D721Med (cell line): Measurements from ENCODE around the gene TKFC.
"Not testable (repeated sequence)": the region's sequence is repeated elsewhere in the genome, so short reads cannot be mapped to it uniquely, and the experiment has no call there.

Experiments
- DNase-seq: peaks from one replicate; pipeline ENCODE4 v3.0.0; 2011; ENCODE audit warnings: low spot score; ENCODE audit not compliant: insufficient read length
- FAIRE-seq: peaks from 2 replicates; lab custom pipeline; 2011; peaks lifted over from hg19 to GRCh38; lab: Jason Lieb, UNC
- TF ChIP-seq, protein P1 (sequence below): IDR thresholded peaks from 2 replicates; pipeline ENCODE4 v1.5.1; 2012; ENCODE audit warnings: mild to moderate bottlenecking, control low read depth; ENCODE audit not compliant: insufficient read depth; ENCODE audit errors: missing control alignments

TKFC gene

DNA sequence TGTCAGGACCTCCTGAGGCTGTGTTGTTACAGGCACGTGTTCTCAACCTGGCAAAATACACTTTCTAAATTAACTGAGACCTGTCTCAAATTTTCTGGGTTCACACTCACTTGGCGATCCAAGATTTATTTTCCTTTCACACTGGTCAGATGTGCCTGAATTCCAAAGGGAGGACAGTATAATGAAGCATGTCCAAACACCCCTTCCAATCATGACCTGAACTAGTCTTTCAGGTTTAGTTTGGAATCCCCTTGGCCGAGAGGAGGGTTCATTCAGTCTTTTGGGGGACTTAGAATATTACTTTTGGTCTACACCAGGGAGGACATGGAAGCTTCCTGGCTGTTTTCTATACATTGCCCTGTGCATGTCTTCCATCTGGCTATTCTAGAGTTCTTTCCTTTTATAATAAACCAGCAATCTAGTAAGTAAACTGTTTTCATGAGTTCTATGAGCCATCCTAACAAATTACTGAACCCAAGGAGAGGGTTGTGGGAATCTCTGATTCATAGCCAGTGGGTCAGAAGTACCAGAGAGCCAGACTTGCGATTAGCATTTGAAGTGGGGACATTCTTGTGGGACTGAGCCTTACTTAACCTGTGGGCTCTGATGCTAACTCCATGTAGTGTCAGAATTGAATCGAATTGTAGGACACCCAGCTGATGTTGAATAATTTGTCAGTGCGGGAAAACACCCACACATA is 44.6 kb downstream of the TKFC start:
- no peak for DNase-seq
- no peak for FAIRE-seq
- TF ChIP-seq, protein P1, sequence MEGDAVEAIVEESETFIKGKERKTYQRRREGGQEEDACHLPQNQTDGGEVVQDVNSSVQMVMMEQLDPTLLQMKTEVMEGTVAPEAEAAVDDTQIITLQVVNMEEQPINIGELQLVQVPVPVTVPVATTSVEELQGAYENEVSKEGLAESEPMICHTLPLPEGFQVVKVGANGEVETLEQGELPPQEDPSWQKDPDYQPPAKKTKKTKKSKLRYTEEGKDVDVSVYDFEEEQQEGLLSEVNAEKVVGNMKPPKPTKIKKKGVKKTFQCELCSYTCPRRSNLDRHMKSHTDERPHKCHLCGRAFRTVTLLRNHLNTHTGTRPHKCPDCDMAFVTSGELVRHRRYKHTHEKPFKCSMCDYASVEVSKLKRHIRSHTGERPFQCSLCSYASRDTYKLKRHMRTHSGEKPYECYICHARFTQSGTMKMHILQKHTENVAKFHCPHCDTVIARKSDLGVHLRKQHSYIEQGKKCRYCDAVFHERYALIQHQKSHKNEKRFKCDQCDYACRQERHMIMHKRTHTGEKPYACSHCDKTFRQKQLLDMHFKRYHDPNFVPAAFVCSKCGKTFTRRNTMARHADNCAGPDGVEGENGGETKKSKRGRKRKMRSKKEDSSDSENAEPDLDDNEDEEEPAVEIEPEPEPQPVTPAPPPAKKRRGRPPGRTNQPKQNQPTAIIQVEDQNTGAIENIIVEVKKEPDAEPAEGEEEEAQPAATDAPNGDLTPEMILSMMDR: no peak

DNA sequence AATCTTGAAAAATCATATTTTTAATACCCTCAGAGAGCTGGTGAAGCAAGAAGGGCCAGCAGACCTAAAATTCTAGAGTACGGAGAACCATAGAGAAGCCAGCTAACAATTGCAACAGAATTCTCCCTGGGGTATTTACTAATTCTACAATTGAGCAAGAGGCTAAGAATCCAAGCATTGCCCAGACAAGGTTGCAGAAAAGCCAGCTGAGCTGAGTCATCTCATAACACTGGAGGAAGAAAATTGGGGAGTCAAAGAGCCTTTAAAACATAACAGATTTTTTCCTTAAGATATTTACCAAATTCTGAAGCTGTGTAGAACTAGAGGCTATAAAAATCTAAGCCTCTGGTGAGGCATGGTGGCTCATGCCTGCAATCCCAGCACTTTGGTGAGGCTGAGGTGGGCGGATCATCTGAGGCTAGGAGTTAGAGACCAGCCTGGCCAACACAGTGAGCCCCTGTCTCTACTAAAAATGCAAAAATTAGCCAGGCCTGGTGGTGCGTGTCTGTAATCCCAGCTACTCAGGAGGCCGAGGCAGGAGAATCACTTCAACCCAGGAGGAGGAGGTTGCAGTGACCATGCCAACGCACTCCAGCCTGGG is 45.8 kb downstream of the TKFC start:
- FAIRE-seq: no peak
- TF ChIP-seq, protein P1: no peak
- no peak for DNase-seq

DNA sequence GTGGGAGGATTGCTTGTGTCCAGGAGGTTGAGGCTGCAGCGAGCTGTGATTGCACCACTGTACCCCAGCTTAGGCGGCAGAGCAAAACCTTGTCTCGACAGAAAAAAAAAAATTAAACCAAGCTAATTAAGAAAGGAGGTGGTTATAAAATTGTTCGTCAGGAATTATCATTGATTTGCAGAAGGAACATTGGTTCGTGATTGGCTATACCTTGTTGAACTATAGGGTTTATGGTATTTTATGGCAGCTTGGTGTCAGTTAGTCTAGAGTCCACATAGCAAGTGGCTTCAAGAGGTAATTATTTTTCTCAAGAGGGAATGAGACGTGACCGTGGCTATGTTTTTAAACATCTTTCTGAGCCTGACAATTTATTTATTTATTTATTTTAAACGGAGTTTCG is 47.9 kb downstream of the TKFC start:
- FAIRE-seq: no peak
- no peak for DNase-seq
- TF ChIP-seq, protein P1: no peak

DNA sequence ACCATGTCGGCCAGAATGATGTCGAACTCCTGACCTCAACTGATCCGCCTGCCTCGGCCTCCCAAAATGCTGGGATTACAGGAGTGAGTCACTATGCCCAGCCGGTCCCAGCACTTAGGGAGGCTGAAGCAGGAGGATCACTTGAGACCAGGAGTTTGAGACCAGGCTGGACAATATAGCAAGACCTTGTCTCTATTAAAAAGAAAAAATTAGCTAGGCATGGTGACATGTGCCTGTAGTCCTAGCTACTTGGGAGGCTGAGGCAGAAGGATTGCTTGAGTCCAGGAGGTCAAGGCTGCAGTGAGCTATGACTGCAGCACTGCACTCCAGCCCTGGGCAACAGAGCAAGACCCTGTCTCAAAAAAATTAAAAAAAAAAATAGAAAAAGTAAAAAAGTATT is 50.8 kb downstream of the TKFC start:
- not testable (repeated sequence) for DNase-seq, FAIRE-seq

DNA sequence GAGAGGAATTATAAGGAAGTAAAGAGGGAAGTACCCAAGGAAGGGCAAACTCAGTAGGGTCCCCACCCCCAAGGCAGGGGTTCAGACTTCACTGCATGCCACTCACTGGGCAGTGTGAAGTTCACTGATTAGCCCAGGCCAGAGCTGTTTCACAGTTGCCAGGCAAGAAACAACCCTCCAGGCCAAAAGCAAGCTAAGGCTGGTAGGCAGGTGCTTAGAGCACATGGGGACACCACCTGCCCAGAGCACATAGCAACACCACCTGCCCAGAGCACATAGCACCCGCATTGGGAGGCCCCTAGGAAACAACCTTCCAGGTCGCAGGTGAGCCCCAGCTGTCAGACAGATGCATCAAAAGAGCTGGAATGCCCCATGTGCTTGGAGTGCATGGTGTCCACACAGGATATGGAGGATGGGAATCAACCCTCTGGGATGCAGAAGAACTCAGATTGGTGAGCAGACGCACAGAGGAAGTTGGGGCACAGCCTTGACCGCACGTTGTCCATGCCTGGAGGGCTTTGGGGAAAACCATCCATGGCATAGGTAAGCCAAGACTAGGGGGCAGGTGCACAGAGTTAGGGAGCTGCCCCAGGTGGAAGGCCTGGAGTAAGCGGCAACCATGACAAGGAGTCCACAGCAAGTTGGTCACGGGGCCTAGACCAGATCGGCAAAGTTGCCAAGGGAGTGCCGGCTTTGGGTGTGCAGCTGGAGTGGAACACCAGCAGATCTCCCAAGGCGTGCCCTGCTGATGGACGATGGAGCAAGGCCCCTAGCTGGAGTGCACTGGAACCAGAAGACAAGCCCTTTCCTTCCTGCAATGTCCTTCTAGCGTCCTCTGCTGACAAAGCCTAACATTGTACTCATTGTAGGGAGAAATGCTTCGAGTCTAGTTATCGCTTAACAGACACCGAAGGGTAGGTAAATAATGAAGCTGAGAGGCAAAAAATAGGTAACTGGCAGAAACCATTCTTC is 51.5 kb downstream of the TKFC start:
- no peak for FAIRE-seq
- no peak for DNase-seq
- TF ChIP-seq, protein P1: peak; percentile 36

DNA sequence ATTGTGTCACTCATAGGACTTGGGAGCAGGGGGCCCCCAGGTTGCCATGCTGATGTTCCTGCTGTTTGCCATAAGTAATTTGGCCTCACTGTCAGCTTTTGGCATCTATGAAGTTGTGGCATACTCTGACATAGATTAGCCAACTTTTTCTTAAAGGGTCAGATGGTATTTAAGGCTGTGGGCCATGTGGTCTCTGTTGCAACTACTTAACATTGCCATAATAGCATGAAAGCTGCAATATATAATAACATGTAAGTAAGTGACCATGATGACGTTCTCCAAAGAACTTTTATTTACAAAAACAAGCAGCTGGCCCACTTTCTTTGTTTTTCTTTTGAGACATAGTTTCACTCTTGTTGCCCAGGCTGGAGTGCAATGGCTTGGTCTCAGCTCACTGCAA is 57.1 kb downstream of the TKFC start:
- DNase-seq (no peak), FAIRE-seq (no peak)
- TF ChIP-seq, protein P1: no peak

DNA sequence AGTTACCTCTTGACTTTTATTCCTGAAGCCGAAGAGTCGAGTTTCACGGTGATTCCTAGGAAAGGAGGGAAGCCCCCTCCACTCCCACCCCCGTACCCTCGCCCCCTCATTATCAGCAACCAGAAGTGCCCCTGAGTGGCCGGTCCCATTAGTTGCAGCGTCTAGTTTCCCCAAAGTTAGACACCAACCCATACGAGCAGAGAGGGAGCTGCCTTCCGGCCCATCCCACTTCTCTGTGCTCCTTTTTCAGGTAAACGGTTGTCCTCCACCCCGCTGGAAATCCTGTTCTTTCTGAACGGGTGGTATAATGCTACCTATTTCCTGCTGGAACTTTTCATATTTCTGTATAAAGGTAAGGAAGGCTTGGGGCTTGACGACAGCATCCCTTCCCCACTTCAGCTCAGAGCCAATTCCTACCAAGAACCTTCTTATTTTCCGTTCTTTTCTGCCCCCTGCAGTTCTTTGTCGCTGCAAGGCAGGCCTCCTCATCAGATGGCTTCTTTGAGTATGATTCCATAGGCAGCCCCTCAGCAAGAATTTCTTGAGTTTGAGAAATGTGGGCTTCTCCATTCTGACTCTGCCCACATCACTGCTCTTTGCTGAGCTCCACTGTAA is 60.1 kb downstream of the TKFC start:
- no peak for FAIRE-seq

More for the DNA sequence above, 60.1 kb downstream of the TKFC start:
- DNase-seq: no peak
- TF ChIP-seq, protein P1: peak; percentile 17
